Body of pancreas (tissue), 4 donors: Measurements from ENCODE around the gene LRRC7.

ENCODE experiments used
- CTCF ChIP-seq, 7 experiments: fragments of 450-650 bp in 4 of 7; fragments of 200-600 bp in 3 of 7; sonication (generic) in 3 of 7; IDR thresholded peaks; one replicate each; pipeline ENCODE4 v1.5.1; 2016 to 2019; ENCODE audit warnings: antibody characterized with exemption in 7 of 7
- POLR2A ChIP-seq, 3 donors: fragments of 450-650 bp; IDR thresholded peaks; one replicate each; pipeline ENCODE4 v1.6.1; 2016; ENCODE audit warnings: antibody characterized with exemption in 3 of 3, mild to moderate bottlenecking in 2 of 3

GRCh38 chr1:70156529-70157120 lies 588.9 kb downstream of the LRRC7 start:
- TF ChIP-seq POLR2A (IDR thresholded peaks at IDR 0.05) (no peak), CTCF (IDR thresholded peaks at IDR 0.05) (no peak)
